ENCODE measurements around the gene PLSCR5.

- TF ChIP-seq CTCF (IDR thresholded peaks at IDR 0.05) (no peak), POLR2A (IDR thresholded peaks at IDR 0.05; ENCODE audit: low read depth) (no peak), EP300 (IDR thresholded peaks at IDR 0.05) (no peak), POLR2AphosphoS5 (IDR thresholded peaks at IDR 0.05) (no peak)
Observed at GRCh38 chr3:146590521-146590920, 14.6 kb downstream of the PLSCR5 start.
